NCI-H1930 (cell line): ENCODE results near the gene TRAF3.
"Not testable (repeated sequence)": the region's sequence is repeated elsewhere in the genome, so short reads cannot be mapped to it uniquely, and the experiment has no call there.

ENCODE experiments used
- DNase-seq, 2 experiments: peaks; one replicate each; lab custom pipeline; 2025; lab: John Stamatoyannopoulos, UW

Gene TRAF3

DNA sequence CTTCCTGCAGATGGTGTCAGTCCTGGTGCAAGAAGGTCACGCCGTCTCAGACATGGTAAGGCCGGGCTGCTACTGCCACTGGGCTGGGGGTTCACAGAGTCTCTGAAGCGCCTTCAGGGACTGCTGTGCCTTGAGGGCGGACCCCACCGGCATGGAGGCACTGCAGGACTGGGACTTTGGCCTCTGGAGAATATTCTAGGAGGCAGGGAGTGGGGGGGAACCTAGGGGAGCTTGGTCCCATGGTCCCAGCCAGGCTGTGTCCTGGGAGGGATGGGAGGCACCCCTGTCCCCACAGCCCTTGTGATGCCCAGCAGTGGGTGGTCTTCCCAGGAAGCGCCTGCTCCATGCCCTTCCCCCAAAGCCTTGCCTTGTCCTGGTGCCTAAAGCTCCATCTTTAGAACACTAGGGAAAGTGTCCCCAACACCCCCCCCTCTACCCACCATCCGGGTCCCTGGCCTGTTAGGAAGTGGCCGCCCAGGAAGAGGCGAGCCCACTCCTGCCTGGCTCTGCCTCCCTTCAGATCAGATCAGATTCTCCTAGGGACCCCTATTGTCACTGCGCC lies 146.8 kb downstream of the TRAF3 start:
- DNase-seq: no peak

DNA sequence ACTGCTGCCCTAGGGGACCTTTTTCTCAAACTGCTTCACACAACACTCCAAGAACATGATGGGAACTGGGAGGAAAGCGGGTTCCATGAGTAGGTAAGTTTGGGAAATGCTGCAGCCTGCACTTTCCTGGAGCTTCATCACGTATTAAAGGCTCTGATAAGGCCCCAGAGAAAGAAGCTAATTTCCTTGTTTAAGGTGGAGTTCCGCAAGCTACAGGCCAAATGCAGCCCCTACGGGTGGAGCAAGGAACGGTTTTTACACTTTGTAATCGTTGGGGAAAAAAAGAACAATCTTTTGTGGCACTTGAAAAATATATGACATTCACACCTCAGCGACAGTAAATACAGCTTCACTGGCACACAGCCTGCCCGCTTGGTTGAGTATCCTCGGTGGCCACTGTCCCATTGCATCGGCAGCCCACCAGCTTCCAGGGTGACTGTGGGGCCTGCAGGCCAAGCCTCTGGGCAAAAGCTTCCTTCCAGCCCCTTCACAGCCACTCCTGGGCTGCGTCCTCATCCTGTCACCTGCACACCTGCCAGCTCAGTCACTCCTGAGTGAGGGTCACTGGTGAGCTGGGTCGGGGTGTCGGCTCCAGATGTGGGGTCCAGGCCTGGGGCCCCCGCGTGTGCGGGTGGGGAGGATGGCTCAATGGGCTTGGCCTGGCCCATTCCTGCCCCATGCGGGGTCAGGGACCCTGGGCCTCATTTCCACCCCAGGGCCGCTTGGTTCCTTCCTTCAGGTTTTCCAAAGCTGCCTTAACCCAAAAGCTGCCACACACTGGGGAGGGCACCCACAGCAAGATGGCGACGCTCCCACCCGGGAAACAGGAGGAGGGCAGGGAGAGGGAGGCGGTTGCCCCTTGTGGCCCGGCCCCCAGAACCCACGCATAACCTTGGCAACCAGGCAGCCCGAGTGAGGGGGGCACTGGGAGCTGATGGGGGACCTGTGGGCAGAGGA lies 147.7 kb downstream of the TRAF3 start:
- no peak for DNase-seq

DNA sequence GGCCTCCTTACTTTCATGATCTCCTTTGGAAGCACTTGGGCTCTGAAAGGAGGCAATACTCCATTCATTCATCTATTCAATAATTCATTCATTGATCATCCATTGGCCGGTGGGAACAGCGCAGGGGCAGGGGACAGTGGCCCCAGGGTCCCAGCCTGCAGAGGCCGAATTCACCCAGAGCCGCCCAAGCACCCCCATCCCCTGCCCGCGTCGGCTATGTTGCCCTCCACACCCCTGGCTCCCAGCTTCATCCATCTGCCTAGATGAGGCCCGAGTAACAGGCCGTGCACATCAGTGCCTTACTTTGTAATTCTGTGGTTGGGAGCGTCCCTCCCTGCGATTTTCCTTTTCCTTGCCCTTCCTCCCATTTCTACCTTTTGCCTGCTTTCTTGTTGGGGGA lies 148.4 kb downstream of the TRAF3 start:
- no peak for DNase-seq

GRCh38 chr14:102926104-102926503 lies 148.9 kb downstream of the TRAF3 start:
- no peak for DNase-seq

GRCh38 chr14:102926840-102927239 lies 149.6 kb downstream of the TRAF3 start:
- not testable (repeated sequence) for DNase-seq

- DNase-seq: no peak
Observed at GRCh38 chr14:102927346-102927877, 150.2 kb downstream of the TRAF3 start.

- DNase-seq: no peak
Observed at GRCh38 chr14:102927878-102928411, 150.7 kb downstream of the TRAF3 start.

DNA sequence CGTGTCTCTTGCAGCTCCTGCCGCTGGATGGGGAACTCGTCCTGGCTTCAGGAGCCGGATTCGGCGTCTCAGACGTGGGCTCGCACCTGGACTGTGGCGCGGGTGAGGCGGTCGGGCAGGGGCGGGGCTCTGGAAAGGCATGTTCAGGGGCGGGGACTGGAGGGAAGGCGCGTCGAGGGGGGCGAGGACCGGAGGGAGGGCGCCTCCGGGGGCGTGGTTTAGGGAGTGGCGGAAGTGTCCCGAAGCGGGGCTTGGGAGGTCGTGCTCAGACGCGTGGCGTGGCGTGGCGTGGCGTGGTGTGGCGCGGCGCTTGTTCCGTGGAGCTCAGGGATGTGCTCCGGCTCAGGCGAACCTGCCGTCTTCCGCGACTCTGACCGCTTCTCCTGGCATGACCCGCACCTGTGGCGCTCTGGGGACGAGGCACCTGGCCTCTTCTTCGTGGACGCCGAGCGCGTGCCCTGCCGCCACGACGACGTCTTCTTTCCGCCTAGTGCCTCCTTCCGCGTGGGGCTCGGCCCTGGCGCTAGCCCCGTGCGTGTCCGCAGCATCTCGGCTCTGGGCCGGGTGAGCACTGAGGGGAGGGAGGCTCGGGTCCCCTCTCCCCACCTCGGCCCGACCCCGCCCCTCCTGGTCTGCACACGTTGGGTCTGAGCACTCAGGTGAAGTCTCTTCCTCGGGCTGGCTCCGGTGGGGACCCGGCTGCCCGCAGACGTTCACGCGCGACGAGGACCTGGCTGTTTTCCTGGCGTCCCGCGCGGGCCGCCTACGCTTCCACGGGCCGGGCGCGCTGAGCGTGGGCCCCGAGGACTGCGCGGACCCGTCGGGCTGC lies 151.4 kb downstream of the TRAF3 start:
- peak; percentile 55 to 69 for DNase-seq

GRCh38 chr14:102929241-102930137 lies 152.2 kb downstream of the TRAF3 start:
- no peak for DNase-seq

- peak; percentile 52 to 69 for DNase-seq
Observed at GRCh38 chr14:102930138-102930752, 153.0 kb downstream of the TRAF3 start.

DNA sequence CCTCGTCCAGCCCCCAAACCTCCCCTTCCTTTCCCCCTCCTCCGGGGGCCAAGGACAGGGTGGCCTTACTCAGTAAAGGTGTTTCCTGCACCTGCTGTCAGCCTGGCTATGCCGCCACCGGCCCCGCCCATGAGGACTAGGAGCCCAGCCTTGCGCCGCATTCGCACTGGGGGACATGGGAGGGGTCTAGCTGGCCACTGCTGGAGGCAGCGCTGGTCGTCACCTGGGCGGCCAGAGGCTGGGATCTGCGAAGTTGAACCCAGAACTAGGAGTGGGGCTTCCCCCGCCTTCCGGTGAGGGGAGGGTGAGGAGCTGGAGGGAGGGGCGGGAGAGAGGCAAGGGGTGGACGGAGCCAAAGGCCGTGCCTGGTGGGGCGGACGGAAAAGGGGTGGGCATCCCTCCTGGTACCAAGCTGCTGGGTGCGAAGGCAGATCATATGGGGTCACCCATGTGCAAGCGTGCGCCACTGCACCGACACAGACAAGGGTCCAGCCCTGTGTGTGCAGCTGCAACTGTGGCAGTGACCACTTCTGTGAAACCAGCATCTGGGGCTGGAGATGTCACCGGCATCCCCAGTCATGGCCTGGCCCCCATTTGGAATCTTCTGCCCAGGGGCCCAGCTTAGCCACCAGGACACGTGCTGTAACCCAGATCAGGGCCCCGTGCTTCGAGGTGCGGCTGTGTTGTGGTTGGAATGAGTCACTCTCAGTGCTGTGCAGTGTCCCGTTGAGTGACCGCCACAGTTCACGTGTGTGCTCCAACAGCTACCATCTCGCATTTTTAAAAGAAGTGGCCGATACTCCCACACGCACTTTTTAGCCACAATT lies 153.7 kb downstream of the TRAF3 start:
- DNase-seq: no peak

DNA sequence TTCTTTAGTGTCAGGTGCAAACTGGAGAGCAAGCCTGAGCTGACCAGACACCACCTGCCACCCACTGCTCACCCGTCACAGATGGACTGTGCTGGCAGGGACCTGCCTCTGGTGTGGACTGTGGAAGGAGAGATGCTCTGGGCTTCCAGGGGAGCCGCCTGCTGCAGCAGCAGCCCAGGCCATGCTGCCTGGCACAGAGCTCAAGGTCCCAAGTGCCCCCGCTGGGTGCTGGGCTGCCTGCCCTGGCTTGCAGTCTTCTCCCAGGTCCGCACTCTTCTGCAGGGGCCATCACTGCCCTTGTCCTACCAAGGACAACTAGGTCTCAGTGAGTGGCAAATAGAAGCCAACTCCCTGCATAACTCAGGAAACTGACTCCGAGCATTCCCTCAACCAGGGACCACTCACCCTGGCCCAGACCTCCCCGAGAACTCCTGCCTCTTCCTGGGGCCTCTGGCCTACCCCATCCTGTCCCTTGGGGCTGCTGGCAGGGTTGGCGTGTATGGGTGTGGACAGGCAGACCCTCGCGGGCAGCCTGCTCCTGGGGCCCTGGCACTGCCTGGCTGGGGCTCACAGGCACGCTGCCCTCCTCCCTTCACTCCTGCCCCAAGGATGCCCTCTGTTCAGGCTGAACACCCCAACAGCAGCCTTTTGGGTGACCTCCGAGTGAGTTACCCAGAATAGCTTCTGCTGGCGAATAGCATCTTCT lies 154.5 kb downstream of the TRAF3 start:
- no peak for DNase-seq

GRCh38 chr14:102932484-102933248 lies 155.4 kb downstream of the TRAF3 start:
- DNase-seq: no peak

- DNase-seq: no peak
Observed at GRCh38 chr14:102933618-102934231, 156.5 kb downstream of the TRAF3 start.

DNA sequence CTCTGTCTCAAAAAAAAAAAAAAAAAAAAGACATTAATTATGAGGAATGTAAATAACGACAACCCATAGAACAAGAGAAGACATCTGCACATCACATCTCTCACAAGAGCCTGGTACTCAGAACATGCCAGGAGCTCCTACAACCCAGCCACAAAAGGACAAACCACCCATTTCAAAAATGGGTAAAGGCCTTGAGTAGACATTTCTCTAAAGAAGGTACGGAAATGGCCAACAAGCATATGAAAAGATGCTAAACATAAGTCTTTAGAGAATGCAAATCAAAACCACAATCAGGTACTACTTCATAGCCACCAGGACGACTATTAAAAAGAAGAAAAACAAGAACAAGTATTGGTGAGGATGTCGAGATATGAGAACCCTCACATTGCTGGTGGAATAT lies 158.5 kb downstream of the TRAF3 start:
- DNase-seq: no peak

GRCh38 chr14:102937331-102938175 lies 160.3 kb downstream of the TRAF3 start:
- no peak for DNase-seq

GRCh38 chr14:102938191-102938590 lies 160.9 kb downstream of the TRAF3 start:
- no peak for DNase-seq
